HL-60 (cell line): ENCODE data around the gene CSAG1.
"Not testable (repeated sequence)": the region's sequence is repeated elsewhere in the genome, so short reads cannot be mapped to it uniquely, and the experiment has no call there.

Experiments used
- TF ChIP-seq, protein P1 (sequence below): IDR thresholded peaks from one replicate; pipeline ENCODE4 v1.5.1; 2011; ENCODE audit warnings: low read length, control low read depth, inconsistent platforms; ENCODE audit not compliant: insufficient read depth
- TF ChIP-seq, protein P2 (sequence below): IDR thresholded peaks from 2 replicates; pipeline ENCODE4 v1.6.1; 2012; ENCODE audit warnings: low read depth; ENCODE audit not compliant: insufficient replicate concordance

GRCh38 chrX:152761582-152761981 is 28.1 kb upstream of the CSAG1 start:
- TF ChIP-seq, protein P1, sequence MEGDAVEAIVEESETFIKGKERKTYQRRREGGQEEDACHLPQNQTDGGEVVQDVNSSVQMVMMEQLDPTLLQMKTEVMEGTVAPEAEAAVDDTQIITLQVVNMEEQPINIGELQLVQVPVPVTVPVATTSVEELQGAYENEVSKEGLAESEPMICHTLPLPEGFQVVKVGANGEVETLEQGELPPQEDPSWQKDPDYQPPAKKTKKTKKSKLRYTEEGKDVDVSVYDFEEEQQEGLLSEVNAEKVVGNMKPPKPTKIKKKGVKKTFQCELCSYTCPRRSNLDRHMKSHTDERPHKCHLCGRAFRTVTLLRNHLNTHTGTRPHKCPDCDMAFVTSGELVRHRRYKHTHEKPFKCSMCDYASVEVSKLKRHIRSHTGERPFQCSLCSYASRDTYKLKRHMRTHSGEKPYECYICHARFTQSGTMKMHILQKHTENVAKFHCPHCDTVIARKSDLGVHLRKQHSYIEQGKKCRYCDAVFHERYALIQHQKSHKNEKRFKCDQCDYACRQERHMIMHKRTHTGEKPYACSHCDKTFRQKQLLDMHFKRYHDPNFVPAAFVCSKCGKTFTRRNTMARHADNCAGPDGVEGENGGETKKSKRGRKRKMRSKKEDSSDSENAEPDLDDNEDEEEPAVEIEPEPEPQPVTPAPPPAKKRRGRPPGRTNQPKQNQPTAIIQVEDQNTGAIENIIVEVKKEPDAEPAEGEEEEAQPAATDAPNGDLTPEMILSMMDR = not testable (repeated sequence)
- TF ChIP-seq, protein P2, sequence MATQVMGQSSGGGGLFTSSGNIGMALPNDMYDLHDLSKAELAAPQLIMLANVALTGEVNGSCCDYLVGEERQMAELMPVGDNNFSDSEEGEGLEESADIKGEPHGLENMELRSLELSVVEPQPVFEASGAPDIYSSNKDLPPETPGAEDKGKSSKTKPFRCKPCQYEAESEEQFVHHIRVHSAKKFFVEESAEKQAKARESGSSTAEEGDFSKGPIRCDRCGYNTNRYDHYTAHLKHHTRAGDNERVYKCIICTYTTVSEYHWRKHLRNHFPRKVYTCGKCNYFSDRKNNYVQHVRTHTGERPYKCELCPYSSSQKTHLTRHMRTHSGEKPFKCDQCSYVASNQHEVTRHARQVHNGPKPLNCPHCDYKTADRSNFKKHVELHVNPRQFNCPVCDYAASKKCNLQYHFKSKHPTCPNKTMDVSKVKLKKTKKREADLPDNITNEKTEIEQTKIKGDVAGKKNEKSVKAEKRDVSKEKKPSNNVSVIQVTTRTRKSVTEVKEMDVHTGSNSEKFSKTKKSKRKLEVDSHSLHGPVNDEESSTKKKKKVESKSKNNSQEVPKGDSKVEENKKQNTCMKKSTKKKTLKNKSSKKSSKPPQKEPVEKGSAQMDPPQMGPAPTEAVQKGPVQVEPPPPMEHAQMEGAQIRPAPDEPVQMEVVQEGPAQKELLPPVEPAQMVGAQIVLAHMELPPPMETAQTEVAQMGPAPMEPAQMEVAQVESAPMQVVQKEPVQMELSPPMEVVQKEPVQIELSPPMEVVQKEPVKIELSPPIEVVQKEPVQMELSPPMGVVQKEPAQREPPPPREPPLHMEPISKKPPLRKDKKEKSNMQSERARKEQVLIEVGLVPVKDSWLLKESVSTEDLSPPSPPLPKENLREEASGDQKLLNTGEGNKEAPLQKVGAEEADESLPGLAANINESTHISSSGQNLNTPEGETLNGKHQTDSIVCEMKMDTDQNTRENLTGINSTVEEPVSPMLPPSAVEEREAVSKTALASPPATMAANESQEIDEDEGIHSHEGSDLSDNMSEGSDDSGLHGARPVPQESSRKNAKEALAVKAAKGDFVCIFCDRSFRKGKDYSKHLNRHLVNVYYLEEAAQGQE = not testable (repeated sequence)
